ENCODE data around the gene RTP2. TPM values are rescaled to one million over a fixed set of nuclear protein-coding genes. Genes with fewer than 3 reads are reported as not detected.

Gene RTP2
- total RNA-seq, 1 donor from 2014 or later = not detected

- Histone ChIP-seq H3K79me2 (ENCODE audit: low read depth) (peaks cover 29% of the 10 kb centered on the region), H3K27me3 (peaks cover 10% of the 10 kb centered on the region), H3K4me3 (peak overlapping the region; percentile 78), H3F3A (ENCODE audit: low read depth) (peaks cover 51% of the 10 kb centered on the region), H3K4me2 (peak overlapping the region; percentile 90), H2AFZ (replicated peaks) (no peak overlapping the region), H3K9ac (peak overlapping the region; percentile 69), H3K9me3 (ENCODE audit: low read depth) (no peaks in the 10 kb centered on the region), H4K20me1 (ENCODE audit: low read depth) (peaks cover 27% of the 10 kb centered on the region), H3K36me3 (no peaks in the 10 kb centered on the region), H3K4me1 (peaks cover 27% of the 10 kb centered on the region), H3K27ac (no peak overlapping the region)
- Mint-ChIP-seq H3K36me3 (no peaks in the 10 kb centered on the region), H3K9me3 (no peaks in the 10 kb centered on the region), H3K4me1 (peaks cover 65% of the 10 kb centered on the region), H3K4me3 (peak overlapping the region; percentile 95), H3K27me3 (ENCODE audit: insufficient read depth, low read depth) (peaks cover 8% of the 10 kb centered on the region), H3K27ac (peak overlapping the region; percentile 100)
- TF ChIP-seq CTCF (IDR thresholded peaks at IDR 0.05) (no peak), EZH2 (IDR thresholded peaks at IDR 0.05) (peak; percentile 6)
- peak; percentile 58 for DNase-seq (ENCODE audit: low spot score)
Measured at GRCh38 chr3:187743195-187744141, 41.1 kb upstream of the RTP2 start.

DNA sequence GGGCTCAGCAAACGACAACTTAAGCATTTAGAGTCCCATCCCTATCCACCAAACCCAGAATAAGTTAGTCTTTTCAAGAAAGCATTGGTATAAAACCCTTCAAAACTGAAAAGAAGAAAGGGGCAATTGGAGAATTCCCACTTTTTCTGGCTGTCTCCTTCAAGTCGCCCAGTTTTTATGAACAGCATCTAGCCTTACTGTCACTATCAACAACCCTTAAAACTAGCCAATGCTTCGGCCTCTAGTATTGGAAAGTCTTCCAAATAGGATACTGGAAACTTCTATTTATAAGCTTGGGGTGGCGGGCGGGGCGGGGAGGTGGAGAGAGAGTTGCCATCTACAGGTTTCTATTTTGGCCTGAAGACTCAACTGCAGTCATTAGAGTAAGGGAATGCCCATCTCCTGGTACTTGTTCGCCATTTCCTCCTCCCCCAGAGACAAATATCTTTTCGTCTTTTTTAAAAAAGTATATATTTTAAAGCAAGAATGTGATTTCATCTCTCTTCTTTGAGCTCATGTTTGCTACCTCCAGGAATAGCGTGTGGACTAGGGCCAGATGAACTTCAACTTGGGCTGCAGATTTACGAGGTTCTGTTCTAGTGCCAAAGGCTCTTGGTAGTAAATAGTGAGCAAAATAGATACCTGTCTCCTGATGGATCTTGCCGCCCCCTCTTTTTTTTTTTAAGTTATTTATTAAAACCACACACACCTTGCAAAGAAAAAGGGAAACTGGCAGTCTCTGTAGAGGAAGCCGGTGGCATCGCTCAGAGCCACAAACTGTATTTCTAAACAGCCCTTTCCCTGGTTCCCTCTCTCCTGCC lies 40.2 kb upstream of the RTP2 start:
- Histone ChIP-seq H3K9me3 (ENCODE audit: low read depth) (no peaks in the 10 kb centered on the region), H3K27ac (no peak overlapping the region), H3K79me2 (ENCODE audit: low read depth) (peaks cover 29% of the 10 kb centered on the region), H3K4me1 (peaks cover 20% of the 10 kb centered on the region), H3F3A (ENCODE audit: low read depth) (peaks cover 59% of the 10 kb centered on the region), H3K4me2 (peak overlapping the region; percentile 95), H3K36me3 (no peaks in the 10 kb centered on the region), H3K27me3 (peaks cover 14% of the 10 kb centered on the region), H3K9ac (no peak overlapping the region), H3K4me3 (peak overlapping the region; percentile 78), H2AFZ (replicated peaks) (no peak overlapping the region), H4K20me1 (ENCODE audit: low read depth) (peaks cover 35% of the 10 kb centered on the region)
- H3K36me3 Mint-ChIP-seq = no peaks in the 10 kb centered on the region
- peaks cover 8% of the 10 kb centered on the region for H3K27me3 Mint-ChIP-seq (ENCODE audit: insufficient read depth, low read depth)
- TF ChIP-seq CTCF (IDR thresholded peaks at IDR 0.05) (no peak), EZH2phosphoT487 (IDR thresholded peaks at IDR 0.05) (peak; percentile 17), EZH2 (IDR thresholded peaks at IDR 0.05) (no peak)
- peak overlapping the region; percentile 95 for H3K4me3 Mint-ChIP-seq
- peaks cover 56% of the 10 kb centered on the region for H3K4me1 Mint-ChIP-seq
- H3K27ac Mint-ChIP-seq = no peak overlapping the region
- DNase-seq (ENCODE audit: low spot score) = no peak
- no peaks in the 10 kb centered on the region for H3K9me3 Mint-ChIP-seq

- Histone ChIP-seq H3K9ac (no peak overlapping the region), H3K36me3 (no peaks in the 10 kb centered on the region), H2AFZ (replicated peaks) (no peak overlapping the region), H3K4me2 (peak overlapping the region; percentile 95), H3K4me3 (peak overlapping the region; percentile 62), H3K79me2 (ENCODE audit: low read depth) (peaks cover 29% of the 10 kb centered on the region), H3K27ac (no peak overlapping the region), H4K20me1 (ENCODE audit: low read depth) (peaks cover 39% of the 10 kb centered on the region), H3K9me3 (ENCODE audit: low read depth) (no peaks in the 10 kb centered on the region), H3K27me3 (peaks cover 22% of the 10 kb centered on the region), H3K4me1 (peaks cover 15% of the 10 kb centered on the region), H3F3A (ENCODE audit: low read depth) (peaks cover 51% of the 10 kb centered on the region)
- Mint-ChIP-seq H3K27me3 (ENCODE audit: insufficient read depth, low read depth) (peaks cover 9% of the 10 kb centered on the region), H3K36me3 (no peaks in the 10 kb centered on the region), H3K4me1 (peaks cover 54% of the 10 kb centered on the region), H3K9me3 (no peaks in the 10 kb centered on the region), H3K4me3 (peak overlapping the region; percentile 95), H3K27ac (peak overlapping the region; percentile 26)
- DNase-seq (ENCODE audit: low spot score) = peak; percentile 80
- TF ChIP-seq EZH2 (IDR thresholded peaks at IDR 0.05) (peak; percentile 40), EZH2phosphoT487 (IDR thresholded peaks at IDR 0.05) (peak; percentile 36), CTCF (IDR thresholded peaks at IDR 0.05) (peak; percentile 100)
Measured at GRCh38 chr3:187741403-187742350, 39.3 kb upstream of the RTP2 start.

All from neural progenitor cell (in vitro differentiated cells).